Kidney (tissue), 14 donors: ENCODE results near the gene PGC. TPM values are rescaled to one million over a fixed set of nuclear protein-coding genes. Genes with fewer than 3 reads are reported as not detected.

Experiments used
- DNase-seq, 5 donors: peaks; one replicate each; pipeline ENCODE4 v3.0.0-alpha.2; 2013 to 2020
- FAIRE-seq: peaks from 2 replicates; lab custom pipeline; 2012; peaks lifted over from hg19 to GRCh38; lab: Jason Lieb, UNC
- H3K27ac ChIP-seq, 2 donors: one replicate each; pipeline ENCODE4 v1.7.0; 2013; ENCODE audit warnings: low read depth in 2 of 2, low read length in 2 of 2, inconsistent platforms in 1 of 2
- H3K27me3 ChIP-seq: one replicate; pipeline ENCODE4 v1.7.1; 2013; ENCODE audit warnings: low read length, inconsistent platforms; ENCODE audit not compliant: control insufficient read depth, insufficient read depth
- H3K36me3 ChIP-seq, 3 donors: one replicate each; pipeline versions ENCODE4 v1.7.0 to v1.7.1; 2013; ENCODE audit warnings: low read length in 3 of 3, control low read depth in 1 of 3, inconsistent platforms in 1 of 3; ENCODE audit not compliant: insufficient read depth in 3 of 3, control insufficient read depth in 2 of 3
- H3K4me1 ChIP-seq, 3 donors: one replicate each; pipeline versions ENCODE4 v1.7.0 to v1.7.1; 2013; ENCODE audit warnings: low read length in 3 of 3, inconsistent platforms in 1 of 3, low read depth in 1 of 3; ENCODE audit not compliant: control insufficient read depth in 2 of 3, insufficient read depth in 2 of 3
- H3K4me3 ChIP-seq, 3 donors: one replicate each; pipeline versions ENCODE4 v1.7.0 to v1.8.1; 2013; ENCODE audit warnings: low read length in 3 of 3, control low read depth in 1 of 3, inconsistent platforms in 1 of 3
- H3K9ac ChIP-seq, 3 donors: one replicate each; pipeline versions ENCODE4 v1.7.0 to v1.7.1; 2013; ENCODE audit warnings: low read length in 3 of 3, control low read depth in 1 of 3, inconsistent platforms in 1 of 3
- H3K9me3 ChIP-seq, 3 donors: one replicate each; pipeline versions ENCODE4 v1.7.0 to v1.7.1; 2013; ENCODE audit warnings: low read length in 3 of 3, control low read depth in 1 of 3, inconsistent platforms in 1 of 3; ENCODE audit not compliant: control insufficient read depth in 2 of 3, insufficient read depth in 1 of 3
- CTCF ChIP-seq: IDR thresholded peaks from 3 replicates; pipeline ENCODE4 v1.5.1; 2012; ENCODE audit warnings: mild to moderate bottlenecking, moderate library complexity, borderline replicate concordance; ENCODE audit not compliant: insufficient read depth; ENCODE audit errors: extremely low read depth
- intact Hi-C: fragments of 100-400 bp; cut with DNase I; formaldehyde crosslinking; loops from one replicate; pipeline ENCODE4 v1.11.1; 2022
- polyA plus RNA-seq: library from polyadenylated mRNA; stranded (reverse); fragments of 350-450 nt; fragmentation: Illumina TruSeq; extraction: RNeasy Lipid Tissue Mini Kit (QIAGEN cat#74804); gene quantifications from one replicate; pipeline ENCODE4 v1.2.3, GENCODE V29; 2014; ENCODE audit warnings: low read depth, low replicate concordance; ENCODE audit not compliant: insufficient read depth
- total RNA-seq: library from RNA; stranded (reverse); fragmentation: NEBNext Ultra II Directional; extraction: Animal tissue kit (Norgen Biotek cat#: 25700); gene quantifications from one replicate; pipeline ENCODE4 v1.2.1, GENCODE V29; 2021
- donor health status: control.
- donor health status: control.
- donor health status: control.
- donor health status: control.
- donor health status: control.
- donor health status: DM: yes; HTN: yes; CAD: no.
- donor health status: Normal renal cell carcinoma (clear cell type).

The PGC gene
- total and polyA plus RNA-seq, 2 donors from 2014 or later = 0.39 TPM; not detected in 1

GRCh38 chr6:41759106-41759904 lies 12.1 kb upstream of the PGC start:
- Histone ChIP-seq H3K27me3 (no peaks in the 10 kb centered on the region), H3K9me3 (no peaks in the 10 kb centered on the region), H3K4me3 (no peak overlapping the region), H3K27ac (no peak overlapping the region), H3K36me3 (no peaks in the 10 kb centered on the region), H3K4me1 (no peaks in the 10 kb centered on the region), H3K9ac (no peak overlapping the region)
- peak in 1 of 5 donors; percentile 56 for DNase-seq
- intact Hi-C loops = no loop called here
- no peak for TF ChIP-seq CTCF
- FAIRE-seq = no peak

GRCh38 chr6:41758641-41759035 lies 11.4 kb upstream of the PGC start:
- DNase-seq (peak in 1 of 5 donors; percentile 18), FAIRE-seq (no peak)
- Histone ChIP-seq H3K9ac (no peak overlapping the region), H3K4me1 (no peaks in the 10 kb centered on the region), H3K36me3 (no peaks in the 10 kb centered on the region), H3K27me3 (no peaks in the 10 kb centered on the region), H3K4me3 (no peak overlapping the region), H3K27ac (no peak overlapping the region), H3K9me3 (no peaks in the 10 kb centered on the region)
- intact Hi-C loops = no loop called here
- no peak for TF ChIP-seq CTCF

- intact Hi-C loops = no loop called here
- no peak overlapping the region for H3K27ac ChIP-seq
- DNase-seq (peak in 1 of 5 donors; percentile 21), FAIRE-seq (no peak)
- H3K27me3 ChIP-seq = no peaks in the 10 kb centered on the region
- no peaks in the 10 kb centered on the region for H3K9me3 ChIP-seq
- no peak overlapping the region for H3K9ac ChIP-seq
- H3K4me1 ChIP-seq = no peaks in the 10 kb centered on the region
- no peaks in the 10 kb centered on the region for H3K36me3 ChIP-seq
- H3K4me3 ChIP-seq = no peak overlapping the region
- TF ChIP-seq CTCF = no peak
Observed at GRCh38 chr6:41757931-41758640, 10.9 kb upstream of the PGC start.
